A549 (cell line): ENCODE measurements around the gene TSPAN33.

Experiments used
- HMGXB4 ChIP-seq: fragments of 250-450 bp; sonication (Bioruptor Pico); IDR thresholded peaks from 2 replicates; pipeline ENCODE4 v1.5.0; 2021; ENCODE audit warnings: mild to moderate bottlenecking, moderate library complexity, borderline replicate concordance
- NR3C1 ChIP-seq: fragments of >200 bp; sonication (Bioruptor Twin); formaldehyde crosslinking; IDR thresholded peaks from 3 replicates; pipeline ENCODE4 v1.6.1; 2017
- POLR2A ChIP-seq: IDR thresholded peaks from 2 replicates; pipeline ENCODE4 v1.6.1; 2012; ENCODE audit warnings: mild to moderate bottlenecking, low read length
- REST ChIP-seq: fragments of 200-600 bp; sonication (generic); IDR thresholded peaks from 2 replicates; pipeline ENCODE4 v1.6.1; 2016; ENCODE audit warnings: antibody characterized with exemption, mild to moderate bottlenecking, moderate library complexity
- TF ChIP-seq, protein P1 (sequence below): fragments of >200 bp; sonication (Bioruptor Twin); formaldehyde crosslinking; IDR thresholded peaks from 3 replicates; pipeline ENCODE4 v1.5.1; 2016

DNA sequence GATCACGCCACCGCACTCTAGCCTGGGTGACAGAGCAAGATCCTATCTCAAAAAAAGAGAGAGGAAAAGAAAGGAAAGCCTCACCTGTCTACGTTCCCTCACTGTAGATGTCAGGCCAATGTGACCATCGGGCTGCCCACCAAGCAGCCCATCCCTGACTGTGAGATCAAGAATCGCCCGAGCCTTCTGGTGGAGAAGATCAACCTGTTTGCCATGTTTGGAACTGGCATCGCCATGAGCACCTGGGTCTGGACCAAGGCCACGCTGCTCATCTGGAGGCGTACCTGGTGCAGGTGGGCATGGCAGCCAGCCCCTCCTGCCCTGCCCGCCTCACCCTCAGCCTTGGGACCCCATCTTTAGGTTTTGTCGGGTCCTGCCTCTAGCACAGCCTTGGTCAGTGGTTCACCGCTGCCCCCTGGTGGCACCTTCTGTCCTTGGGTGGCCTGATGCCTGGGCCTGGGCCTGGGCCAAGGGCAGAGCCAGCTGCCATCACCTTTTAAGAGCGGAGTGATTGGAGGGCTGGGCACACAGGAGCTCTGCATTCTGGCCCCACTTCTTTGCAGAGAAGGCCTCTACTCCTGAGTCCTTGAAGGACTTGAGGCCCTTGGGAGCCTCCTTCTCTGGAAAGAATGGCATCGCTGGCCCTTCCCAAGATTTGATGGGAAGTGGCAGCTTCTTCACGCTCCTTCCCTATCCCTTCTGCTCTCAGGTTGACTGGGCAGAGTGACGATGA, 65.9 kb downstream of the TSPAN33 start:
- TF ChIP-seq NR3C1, result no peak
- no peak for TF ChIP-seq REST
- TF ChIP-seq, protein P1, sequence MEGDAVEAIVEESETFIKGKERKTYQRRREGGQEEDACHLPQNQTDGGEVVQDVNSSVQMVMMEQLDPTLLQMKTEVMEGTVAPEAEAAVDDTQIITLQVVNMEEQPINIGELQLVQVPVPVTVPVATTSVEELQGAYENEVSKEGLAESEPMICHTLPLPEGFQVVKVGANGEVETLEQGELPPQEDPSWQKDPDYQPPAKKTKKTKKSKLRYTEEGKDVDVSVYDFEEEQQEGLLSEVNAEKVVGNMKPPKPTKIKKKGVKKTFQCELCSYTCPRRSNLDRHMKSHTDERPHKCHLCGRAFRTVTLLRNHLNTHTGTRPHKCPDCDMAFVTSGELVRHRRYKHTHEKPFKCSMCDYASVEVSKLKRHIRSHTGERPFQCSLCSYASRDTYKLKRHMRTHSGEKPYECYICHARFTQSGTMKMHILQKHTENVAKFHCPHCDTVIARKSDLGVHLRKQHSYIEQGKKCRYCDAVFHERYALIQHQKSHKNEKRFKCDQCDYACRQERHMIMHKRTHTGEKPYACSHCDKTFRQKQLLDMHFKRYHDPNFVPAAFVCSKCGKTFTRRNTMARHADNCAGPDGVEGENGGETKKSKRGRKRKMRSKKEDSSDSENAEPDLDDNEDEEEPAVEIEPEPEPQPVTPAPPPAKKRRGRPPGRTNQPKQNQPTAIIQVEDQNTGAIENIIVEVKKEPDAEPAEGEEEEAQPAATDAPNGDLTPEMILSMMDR, result peak; percentile 81
- no peak for TF ChIP-seq POLR2A
- no peak for TF ChIP-seq HMGXB4 (CRISPR knock-in tag)
